NB4 (cell line): ENCODE data around the gene KLK8.

Source experiments
- MYC ChIP-seq: IDR thresholded peaks from 2 replicates; pipeline ENCODE4 v1.6.1; 2011; ENCODE audit warnings: low read depth, low read length
- POLR2A ChIP-seq: IDR thresholded peaks from 2 replicates; pipeline ENCODE4 v1.6.1; 2011; ENCODE audit warnings: mild to moderate bottlenecking; ENCODE audit not compliant: insufficient read length; ENCODE audit errors: extremely low read depth
- TF ChIP-seq, protein P1 (sequence below): IDR thresholded peaks from one replicate; pipeline ENCODE4 v1.5.1; 2012; ENCODE audit warnings: low read depth, low read length
- TF ChIP-seq, protein P2 (sequence below): IDR thresholded peaks from 2 replicates; pipeline ENCODE4 v1.6.1; 2011; ENCODE audit warnings: low read depth, low read length

DNA sequence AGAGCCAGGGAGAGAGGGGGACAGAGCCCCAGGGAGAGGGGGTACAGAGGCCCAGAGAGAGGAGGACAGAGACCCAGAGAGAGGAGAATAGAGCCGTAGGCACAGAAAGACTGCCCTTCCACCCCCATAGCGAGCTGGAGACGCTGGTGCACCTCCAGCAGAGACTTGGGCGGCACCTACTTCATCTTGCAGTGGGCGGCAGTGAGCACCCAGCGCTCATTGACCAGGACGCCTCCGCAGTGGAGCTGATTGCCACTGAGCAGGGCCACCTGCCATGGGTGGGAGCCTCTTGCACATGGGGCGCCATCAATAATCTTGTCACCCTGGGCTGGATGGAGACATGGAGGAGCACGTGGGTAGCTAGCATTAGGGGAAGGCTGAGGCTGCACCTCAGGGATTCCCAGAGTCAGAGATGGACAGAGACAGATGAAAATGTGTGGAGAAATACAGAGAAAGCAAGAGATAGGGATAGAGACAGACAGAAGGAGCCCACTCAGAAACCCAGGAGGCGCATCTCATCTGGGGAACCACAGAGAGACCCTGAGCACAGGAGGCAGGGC, 19.7 kb downstream of the KLK8 start:
- TF ChIP-seq, protein P1, sequence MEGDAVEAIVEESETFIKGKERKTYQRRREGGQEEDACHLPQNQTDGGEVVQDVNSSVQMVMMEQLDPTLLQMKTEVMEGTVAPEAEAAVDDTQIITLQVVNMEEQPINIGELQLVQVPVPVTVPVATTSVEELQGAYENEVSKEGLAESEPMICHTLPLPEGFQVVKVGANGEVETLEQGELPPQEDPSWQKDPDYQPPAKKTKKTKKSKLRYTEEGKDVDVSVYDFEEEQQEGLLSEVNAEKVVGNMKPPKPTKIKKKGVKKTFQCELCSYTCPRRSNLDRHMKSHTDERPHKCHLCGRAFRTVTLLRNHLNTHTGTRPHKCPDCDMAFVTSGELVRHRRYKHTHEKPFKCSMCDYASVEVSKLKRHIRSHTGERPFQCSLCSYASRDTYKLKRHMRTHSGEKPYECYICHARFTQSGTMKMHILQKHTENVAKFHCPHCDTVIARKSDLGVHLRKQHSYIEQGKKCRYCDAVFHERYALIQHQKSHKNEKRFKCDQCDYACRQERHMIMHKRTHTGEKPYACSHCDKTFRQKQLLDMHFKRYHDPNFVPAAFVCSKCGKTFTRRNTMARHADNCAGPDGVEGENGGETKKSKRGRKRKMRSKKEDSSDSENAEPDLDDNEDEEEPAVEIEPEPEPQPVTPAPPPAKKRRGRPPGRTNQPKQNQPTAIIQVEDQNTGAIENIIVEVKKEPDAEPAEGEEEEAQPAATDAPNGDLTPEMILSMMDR: no peak
- no peak for TF ChIP-seq POLR2A
- TF ChIP-seq, protein P2, sequence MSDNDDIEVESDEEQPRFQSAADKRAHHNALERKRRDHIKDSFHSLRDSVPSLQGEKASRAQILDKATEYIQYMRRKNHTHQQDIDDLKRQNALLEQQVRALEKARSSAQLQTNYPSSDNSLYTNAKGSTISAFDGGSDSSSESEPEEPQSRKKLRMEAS: no peak
- no peak for TF ChIP-seq MYC
